SU-DHL-6 (cell line): Measurements from ENCODE around the gene GRIA1.

ENCODE experiments used
- CTCF ChIP-seq: fragments of 200-600 bp; sonication (generic); IDR thresholded peaks from one replicate; pipeline ENCODE4 v1.5.1; 2017; ENCODE audit warnings: antibody characterized with exemption, mild to moderate bottlenecking, low read length, moderate library complexity; ENCODE audit not compliant: insufficient read depth, poor library complexity, severe bottlenecking
- EZH2phosphoT487 ChIP-seq: fragments of 200-600 bp; sonication (generic), shearing (Covaris generic); conservative IDR thresholded peaks from 2 replicates; pipeline ENCODE4 v1.6.1; 2018; ENCODE audit warnings: mild to moderate bottlenecking, antibody characterized with exemption, low read length, moderate library complexity, mixed read lengths

GRCh38 chr5:153702265-153702664, 211.8 kb downstream of the GRIA1 start:
- TF ChIP-seq CTCF: no peak
- no peak for TF ChIP-seq EZH2phosphoT487
